Daoy (cell line): Measurements from ENCODE around the gene PYGM. TPM values are rescaled to one million over a fixed set of nuclear protein-coding genes. Genes with fewer than 3 reads are reported as not detected.

Experiments
- DNase-seq: peaks from one replicate; pipeline ENCODE4 v3.0.0-alpha.2; 2015; ENCODE audit warnings: low read depth
- total RNA-seq: library from RNA; depleted of rRNA; stranded (reverse); fragments of >200 nt; shearing (Covaris generic); gene quantifications from 2 replicates; pipeline ENCODE4 v1.2.3, GENCODE V29; 2014

Gene PYGM
- total RNA-seq, 1 experiment from 2014 or later: not detected

DNA sequence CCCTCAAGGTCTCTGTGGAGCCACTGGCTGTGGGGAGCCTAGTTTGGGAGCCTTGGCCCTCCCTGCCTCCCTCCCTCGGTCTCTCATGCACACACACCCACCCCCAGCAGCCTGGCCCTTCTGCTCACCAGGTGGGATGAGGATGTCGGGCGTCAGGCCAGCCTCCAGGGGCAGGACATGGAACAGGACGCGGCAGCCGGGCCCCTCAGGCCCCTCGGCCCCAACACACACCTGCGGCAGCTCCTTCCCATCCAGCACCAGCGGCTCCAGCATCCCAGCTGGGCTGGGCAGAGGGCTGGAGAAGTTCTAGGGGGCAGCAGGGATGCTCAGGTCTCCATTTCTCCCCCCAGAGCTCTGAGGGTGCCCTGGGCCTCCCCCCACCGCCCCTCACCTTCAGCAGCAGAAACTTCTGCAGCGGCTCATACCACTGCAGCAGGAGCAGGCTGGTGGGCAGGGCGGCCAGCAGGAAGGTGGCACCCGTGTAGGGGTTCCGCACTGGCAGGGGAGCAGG is 32.1 kb upstream of the PYGM start:
- no peak for DNase-seq

- DNase-seq: no peak
These were observed 30.7 kb upstream of the PYGM start for GRCh38 chr11:64790205-64791095.

DNA sequence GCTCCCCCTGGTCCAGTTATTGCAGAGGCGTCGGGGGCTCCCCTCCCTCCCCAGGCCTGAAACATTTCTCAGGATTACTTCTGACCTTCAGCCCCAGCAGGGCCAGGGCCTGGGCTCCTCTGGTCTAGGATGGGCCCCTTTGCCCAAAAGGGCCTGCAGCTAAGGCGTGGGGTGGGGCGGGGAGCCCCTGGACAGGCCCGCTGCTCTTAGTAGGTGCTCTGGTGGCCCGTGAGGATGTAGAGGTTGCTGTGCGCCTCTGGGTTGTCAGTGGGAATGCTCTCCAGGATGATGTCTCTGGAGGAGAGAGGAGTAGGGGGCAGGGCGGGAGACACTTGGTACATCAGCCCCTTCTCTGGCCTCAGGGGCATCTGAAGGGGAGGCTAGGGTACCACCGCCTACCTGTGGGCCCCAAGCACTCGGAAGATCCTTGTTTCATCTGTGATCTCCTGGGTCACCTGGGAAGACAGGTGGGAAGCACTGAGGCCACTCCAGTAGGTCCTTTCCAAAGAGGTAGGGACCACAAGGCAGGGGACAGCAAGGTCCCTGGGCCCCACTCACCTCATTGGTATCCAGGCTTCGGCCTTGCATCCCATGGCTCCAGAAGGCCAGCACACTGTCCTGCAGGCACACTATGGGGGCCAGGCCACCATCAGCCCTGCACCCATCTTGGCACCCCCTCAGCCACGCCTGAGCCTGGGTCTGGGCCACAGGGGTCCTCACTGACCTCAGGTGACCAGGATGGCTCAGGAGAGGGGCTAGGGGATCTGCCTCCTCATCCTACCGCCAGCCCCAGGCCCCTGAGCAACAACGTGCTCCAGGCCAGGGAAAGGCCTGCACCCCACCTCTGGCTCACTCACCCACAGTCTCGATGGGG is 29.8 kb upstream of the PYGM start:
- DNase-seq: no peak

DNA sequence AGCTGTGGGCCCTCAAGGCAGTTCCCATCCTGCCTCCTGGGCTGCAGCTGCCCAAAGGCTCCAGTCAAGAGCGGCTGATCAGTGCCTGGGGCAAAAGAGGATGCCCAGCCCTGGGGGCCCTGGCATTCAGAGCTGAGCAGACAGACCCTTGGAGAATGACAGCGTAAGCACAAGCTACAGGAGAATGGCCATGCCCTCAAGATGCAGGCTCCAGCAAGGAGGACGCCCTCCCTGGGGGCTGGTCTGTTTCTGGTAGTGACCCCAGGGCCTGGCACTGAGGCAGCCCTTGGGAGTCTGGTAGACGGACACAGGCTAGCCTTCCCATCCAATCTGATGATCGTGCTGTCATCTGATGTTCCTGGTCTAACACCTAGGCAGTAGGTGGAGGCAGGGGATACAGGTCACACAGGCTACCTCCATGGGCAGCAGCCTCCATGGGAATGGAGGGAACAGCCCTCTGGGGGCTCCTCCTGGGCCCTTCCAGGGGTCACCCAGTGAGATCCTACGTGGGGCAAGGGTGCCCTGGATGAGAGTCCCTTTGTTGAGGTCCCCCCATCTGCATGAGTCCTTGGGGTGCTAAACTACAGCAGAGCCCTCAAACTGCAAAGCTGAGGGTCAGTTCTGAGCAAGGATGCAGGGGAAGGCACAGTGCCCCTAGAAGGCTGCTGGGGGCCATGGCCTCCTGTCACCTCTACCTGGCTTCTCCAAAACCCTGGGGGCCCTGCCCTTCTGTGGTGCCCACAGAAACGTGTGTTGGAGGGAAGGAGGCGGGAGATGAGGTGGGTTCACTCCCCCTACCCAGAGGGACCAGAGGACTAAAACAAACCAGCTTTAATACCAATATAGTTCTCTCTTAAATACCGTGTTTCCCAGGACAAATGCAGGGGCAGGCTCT is 28.8 kb upstream of the PYGM start:
- DNase-seq: no peak

DNA sequence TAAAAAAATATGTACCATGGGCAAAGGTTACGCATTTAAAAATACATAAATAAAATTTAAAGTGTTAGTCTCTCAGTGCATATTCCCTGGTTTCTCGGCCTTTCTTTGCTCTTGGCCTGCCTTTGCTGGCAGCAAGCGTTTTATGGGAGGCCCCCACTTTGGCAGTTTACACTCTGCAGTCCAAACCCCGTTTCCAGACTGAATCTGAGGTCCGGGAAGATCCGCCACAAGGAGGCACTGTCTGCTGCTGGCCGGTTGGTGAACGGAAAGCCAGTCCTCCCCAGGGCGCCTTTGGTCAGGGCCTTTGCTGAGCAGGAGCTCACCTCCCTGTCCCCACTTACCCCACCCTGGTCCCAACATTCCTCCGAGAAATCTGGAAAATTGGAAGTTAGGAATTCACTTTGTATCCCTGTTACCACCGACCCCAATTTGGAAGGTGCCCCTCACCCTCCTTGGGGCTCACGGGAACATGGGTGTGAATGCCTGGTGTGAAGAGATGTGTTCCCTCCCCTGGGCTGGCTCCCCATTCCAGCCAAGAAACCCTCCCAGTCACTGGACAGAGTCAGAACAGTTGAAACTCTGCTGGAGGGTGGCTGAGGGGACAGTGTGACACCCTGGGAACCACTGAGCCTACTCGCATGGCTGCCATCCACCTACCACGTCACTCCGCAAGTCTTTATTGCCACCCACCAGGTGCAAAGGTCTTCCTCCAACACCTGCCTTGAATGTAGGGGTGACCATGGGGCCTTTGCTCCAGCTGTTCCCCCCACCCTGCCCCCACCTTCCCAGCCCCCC is 27.9 kb upstream of the PYGM start:
- DNase-seq: peak; percentile 56

DNA sequence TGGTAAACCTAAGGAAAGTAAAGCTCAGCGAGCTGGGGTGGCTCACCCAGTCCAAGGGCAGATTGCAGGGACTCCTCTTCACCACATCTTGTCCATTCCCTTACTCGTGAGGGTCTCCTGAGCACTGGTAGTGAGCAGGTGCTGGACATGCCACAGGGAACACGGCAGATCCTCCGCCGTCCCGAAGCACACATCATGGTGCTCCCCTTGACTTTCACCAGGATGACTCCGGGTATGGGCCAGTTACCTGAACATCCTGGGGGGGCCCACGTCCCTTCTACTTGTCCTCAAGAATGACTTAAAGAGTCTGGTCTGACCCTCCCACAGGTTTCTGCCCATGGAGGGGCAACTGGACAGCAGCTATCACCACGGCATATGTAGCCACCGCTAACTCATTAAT is 26.5 kb upstream of the PYGM start:
- no peak for DNase-seq

- DNase-seq: no peak
These were observed 25.2 kb upstream of the PYGM start for GRCh38 chr11:64784813-64785581.

DNA sequence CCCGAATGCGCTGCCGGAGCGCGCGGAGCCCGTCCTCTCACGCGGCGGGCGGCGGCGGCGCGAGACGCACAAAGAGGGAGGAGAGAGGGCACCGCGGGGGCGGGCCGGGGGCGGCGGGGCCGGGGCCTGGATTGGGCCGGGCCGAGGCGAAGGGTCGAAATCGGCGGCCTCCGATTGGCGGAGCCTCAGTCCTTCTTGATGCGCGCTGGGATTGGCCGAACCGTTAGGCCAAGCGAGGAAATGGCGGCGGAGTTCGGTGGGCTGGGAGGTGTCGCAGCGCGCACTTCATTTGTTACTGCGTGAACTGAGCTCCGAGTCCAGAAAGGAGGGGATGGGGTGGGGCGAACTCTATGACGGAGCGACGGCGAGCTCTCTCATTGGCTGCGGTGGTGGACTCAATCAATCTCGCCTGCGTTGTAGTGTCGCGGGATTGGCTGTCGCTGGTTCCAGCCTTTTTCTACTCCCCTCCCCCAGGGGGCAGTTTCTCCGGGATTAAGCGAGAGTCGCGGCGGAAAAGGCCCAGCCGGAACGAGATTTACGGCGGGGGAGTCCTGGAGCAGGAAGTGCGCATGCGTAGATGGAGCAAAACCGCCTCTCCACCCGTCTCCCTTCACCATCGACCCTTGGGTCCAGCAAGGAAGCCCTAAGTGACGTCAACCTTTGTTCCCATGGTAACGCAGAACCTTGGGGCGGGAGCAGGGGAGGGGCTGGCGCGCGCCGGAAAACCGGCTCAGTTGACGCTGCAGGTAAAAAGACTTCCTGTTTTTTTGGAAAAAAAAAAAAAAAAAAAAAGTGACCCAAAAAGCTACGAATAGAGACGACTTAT is 18.9 kb upstream of the PYGM start, which contains the start of gene SF1:
Gene SF1, minus strand, starts transcription at position 70 of the 826 bp plus-strand sequence. CDS start 150 bp downstream, outside the sequence.
- DNase-seq: peak; percentile 100

- DNase-seq: no peak
These were observed 18.4 kb upstream of the PYGM start for GRCh38 chr11:64778223-64778472.

DNA sequence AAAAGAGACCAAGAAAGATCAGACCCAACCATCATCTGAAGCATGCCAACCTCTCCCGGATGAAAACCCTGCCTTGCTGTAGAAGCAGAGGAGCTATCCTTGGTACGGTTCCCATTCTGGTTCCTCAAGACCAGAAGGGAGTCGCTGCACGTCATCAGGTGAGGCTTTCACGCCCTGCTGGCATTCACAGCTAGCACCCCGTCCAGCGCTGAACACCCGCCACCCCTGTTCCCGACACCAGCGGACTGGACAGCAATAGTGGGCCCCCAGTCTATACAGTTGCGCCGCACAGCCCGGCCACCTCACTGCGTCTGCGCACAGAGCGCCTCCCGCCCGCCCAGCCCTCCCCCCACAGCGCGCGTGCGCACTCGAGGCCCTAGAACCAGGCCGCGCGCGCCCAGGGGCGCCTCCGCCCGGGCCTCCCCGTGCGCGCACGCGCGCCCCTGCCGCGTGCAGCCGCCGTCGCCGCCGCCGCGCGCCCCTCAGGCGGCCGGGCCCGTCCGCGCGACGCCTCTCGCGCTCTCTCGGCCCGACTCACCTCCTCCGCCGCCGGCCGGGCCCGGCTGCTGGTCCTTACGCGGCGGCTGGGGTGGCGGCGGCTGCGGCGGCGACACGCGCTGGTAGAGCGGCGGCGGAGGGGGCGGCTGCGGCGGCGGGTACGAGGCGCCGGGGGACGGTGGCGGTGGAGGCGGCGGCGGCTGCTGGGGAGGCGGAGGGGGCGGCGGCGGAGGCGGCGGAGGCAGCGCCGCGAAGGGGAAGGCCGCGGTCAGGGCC is 17.9 kb upstream of the PYGM start:
- peak; percentile 87 for DNase-seq

DNA sequence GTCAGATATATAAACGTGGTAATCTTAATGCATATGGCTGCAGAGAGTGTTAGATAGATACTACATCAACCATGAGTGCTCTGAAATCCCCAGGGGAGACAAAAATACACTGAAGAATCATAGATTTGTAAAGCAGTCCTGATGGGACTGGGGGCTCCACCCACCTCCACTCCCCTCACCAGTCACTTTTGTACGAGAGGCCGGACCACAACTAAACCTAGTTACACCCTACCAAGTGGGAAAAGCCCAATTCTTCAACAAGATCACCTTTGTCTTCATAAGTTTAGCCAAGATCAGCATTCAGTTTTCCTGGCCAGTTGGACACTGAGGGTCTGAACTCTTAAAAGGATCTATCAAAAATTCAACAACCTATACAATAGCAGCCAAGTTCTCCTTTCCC is 17.1 kb upstream of the PYGM start:
- no peak for DNase-seq

GRCh38 chr11:64776425-64776824 is 16.7 kb upstream of the PYGM start:
- DNase-seq: no peak

DNA sequence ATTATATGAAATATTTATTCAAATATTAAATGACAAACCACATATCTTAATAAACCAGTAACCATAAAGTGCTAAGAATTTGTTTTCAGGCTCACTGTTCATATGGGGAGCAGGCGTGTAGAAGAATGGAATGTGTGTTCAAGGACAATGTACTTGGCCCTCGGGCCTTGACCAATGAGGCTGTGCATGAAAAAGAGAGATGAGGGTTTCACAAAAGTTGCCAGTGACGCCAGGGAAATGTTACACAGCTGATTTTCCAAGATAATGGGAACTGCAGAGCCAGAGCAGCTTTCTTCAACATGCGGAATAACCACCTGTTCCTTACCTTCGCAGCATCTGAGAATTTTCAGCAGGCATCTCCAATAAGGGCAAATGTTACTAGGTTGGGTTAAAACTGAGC is 14.4 kb upstream of the PYGM start:
- no peak for DNase-seq

DNA sequence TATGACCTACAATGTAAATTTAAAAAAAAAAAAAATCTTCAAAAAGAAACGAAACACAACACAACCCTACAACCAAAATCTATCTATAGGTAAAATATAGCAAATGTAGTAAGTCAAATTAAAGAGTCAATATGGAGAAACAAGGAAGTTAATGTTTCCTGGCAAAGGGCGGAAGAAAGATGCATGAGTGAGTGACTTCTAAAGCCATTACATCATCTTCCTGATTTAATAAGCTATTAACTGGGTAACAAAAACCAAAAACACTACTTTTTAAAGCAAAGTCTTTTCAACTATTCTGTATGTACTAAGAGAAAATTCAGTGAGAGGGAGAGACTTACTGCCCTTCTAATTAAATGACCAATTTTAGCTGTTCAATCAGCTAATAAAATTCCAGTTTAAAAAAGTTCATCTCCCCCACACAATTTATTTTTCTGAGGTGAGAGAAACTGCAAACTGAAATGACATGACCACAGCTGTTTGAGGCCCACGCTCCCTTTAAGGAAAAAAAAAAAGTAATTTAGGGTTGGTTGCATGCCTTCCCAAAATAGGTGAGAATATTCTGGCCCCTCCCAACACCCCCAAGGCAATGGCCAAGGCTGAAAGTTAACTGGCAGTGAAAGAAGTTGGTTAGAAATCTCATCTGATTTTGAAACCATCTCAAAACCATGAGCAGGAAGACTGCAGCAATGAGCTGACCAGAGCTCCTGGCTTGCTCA is 12.7 kb upstream of the PYGM start:
- DNase-seq: no peak

GRCh38 chr11:64771861-64772260 is 12.1 kb upstream of the PYGM start:
- DNase-seq: no peak

DNA sequence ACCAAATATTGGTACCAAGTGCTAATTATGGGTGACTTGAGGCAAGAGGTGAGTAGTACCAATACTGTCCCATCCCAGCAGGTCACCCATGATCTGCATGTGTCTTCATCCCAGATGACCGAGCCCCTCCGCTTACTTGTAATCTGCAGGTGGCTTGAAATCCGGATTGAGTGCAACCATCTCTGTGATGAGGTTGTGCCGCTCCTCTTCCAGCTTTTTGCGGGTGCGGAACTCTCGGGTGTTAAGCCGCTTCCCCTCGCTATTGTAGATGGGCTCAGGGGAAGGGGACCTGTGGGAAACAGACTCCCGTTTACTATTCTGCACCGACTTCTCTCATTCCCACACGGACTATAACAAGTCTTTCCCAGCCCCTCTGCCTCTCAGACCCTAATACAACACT is 10.3 kb upstream of the PYGM start:
- no peak for DNase-seq

- DNase-seq: no peak
These were observed 9.5 kb upstream of the PYGM start for GRCh38 chr11:64769283-64769682.

GRCh38 chr11:64768300-64768694 is 8.5 kb upstream of the PYGM start:
- DNase-seq: no peak
